SW480 (cell line): ENCODE results near the gene SYT2.

Experiments used
- DNase-seq: peaks from one replicate; pipeline ENCODE4 v3.0.0-alpha.2; 2016; ENCODE audit warnings: low spot score

SYT2 gene

DNA sequence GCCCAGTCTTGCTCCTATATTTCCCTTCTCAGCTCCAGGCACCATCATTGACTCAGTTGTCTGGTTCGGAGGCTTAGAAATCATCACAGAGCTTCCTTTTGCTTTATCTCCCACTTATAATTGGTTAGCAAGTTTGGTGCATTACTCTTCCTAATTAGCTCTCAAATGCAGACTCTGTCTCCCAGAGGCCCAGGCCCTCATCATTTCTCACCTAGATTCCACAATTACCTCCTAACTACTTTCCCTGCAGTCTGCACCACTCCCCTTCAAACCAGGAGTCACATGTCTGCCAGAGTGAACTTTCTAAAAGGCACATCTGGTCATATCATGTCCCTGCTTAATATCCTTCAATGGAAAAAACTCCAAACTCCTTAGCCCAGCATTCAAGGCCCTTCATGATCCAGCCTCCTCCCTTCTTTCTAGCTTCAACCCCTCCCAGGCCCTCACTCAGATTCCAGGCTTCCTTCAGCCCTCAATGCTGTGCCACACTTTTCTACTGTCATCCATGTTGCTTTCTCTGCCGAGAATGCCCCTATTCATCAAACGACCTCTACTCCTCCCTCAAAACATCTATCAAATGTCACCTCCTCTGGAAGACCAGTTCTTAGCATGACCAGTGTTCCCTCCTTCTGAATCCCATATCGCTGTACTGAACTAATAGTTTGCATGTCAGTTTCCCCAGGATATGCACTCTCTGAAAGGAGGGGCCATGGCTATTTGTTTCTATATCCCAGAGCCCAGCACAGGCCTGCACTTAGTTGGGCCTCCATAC lies 30.7 kb downstream of the SYT2 start:
- DNase-seq = no peak

GRCh38 chr1:202677433-202677832 lies 32.8 kb downstream of the SYT2 start:
- no peak for DNase-seq

DNA sequence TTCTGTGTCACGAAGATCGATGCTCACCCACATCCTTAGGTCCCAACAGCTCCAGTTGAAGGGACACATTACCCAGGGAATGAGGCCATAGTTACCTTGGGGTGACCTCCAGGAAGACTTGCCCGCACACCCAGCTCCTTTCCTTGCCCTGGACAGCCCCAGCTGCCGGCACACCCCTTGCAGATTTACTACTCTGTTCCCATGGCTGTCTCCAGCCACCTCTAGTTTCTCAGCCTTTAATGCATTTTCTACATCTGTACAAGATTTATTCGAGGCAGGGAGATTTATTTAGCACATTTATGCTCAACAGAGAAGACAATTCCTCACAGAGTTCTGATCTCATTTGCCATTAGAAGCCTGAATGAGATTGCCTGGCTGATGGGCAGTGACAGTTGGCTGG lies 36.7 kb downstream of the SYT2 start:
- DNase-seq = no peak

DNA sequence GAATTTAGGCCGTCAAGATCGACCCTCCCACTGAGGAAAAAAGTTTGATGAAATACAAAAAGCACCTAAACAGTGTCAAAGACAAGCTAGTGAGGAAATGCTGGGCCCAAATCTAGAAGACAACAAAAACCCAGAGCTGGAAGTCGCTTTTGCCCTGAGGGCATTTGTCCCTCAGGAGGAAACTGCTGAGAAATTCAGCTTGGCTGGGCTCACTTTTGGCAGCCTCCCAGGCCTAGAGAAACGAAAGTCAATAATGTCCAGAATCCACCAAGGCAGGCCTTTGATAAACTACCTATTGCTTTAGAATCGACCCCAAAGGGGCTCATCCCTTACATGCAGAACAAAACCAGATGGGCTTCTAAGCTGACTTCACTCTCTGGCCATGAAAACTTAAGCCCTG lies 38.9 kb downstream of the SYT2 start:
- DNase-seq = no peak

DNA sequence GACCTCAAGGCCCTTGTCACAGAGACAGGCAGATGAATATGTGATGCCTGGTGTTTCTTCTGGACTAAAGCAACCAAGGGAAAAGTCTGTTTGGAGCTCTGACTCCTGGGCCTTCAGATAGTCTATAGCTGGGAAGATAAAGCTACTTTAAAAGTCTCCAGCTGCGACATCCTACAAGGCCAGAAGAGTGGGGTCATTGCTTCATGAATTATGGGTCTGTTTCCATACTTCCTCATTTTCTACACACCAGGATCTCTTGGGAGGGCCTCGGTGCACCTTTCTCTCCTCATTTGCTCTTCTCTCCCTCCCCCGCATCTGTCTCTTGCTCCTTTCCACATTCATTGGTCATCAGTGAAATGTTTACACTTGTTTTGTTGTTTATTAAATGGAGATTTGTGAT lies 44.8 kb downstream of the SYT2 start:
- no peak for DNase-seq

- DNase-seq = no peak
These were observed 46.2 kb downstream of the SYT2 start for GRCh38 chr1:202664083-202664482.

- no peak for DNase-seq
These were observed 47.1 kb downstream of the SYT2 start for GRCh38 chr1:202663131-202663530.

DNA sequence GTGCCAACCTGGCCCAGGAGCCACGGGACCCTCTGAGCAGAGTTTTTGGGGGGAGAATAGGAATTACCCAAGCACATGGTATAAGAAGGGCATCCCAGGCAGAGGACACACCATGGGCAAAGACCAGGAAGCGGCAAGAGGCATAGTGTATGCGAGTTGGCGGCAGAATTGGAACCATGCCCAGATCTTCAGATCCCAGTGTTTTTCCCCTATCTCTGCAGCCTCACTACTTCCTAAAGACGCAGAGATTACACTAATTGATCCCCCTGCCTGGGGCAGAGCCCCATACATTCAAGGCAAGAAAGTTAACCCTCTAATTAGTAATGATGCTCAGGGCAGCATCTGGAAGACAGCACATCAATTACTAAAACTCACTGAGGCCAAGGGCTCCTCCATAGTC lies 48.2 kb downstream of the SYT2 start:
- DNase-seq = no peak

- DNase-seq = no peak
These were observed 49.0 kb downstream of the SYT2 start for GRCh38 chr1:202661136-202661845.

- no peak for DNase-seq
These were observed 50.3 kb downstream of the SYT2 start for GRCh38 chr1:202659974-202660373.

GRCh38 chr1:202659541-202659940 lies 50.7 kb downstream of the SYT2 start:
- DNase-seq = no peak

DNA sequence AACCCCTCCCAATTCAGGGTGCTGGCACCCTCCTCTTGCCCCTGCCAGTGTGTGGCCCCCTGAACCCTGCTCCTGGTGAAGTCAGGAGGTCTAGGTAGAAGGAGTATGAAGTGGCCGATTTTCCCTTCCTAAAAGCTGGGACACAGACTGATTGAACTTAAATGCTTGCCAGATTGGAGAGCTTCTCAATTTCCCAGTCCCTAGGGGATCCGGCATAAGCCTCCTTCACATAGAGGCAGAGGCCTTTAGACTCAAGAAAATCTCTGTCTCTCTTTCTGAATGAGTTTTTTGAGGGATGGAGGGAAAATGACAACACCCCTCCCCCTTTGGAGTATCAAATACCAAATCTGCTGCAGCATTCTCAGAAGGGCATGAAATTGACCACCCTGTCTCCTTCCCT lies 51.5 kb downstream of the SYT2 start:
- DNase-seq = no peak

DNA sequence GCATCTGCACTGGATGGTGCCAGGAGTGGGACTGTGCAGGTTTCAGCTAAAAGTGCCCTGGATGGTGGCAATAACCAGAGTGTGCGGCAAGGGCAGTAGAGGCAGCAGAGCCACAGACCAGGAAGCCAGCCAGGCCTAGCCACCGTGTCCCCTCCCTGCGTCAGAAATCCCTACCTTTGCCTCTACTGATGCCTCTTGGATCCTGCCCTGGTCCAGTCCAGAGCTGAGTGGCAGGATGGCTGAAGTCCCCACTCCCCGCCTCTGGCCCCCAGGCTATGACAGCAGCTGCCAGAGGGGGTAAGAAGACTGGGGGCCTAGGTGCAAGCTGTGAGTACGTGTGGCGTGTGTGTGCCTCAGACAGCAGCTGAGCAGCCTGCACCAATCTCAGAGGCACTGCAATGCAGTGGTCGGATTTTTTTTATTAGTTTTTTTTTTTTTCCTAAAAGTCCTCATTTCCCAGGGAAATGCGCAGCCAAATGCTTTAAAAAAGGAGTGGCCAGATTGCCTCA lies 51.9 kb downstream of the SYT2 start:
- no peak for DNase-seq

DNA sequence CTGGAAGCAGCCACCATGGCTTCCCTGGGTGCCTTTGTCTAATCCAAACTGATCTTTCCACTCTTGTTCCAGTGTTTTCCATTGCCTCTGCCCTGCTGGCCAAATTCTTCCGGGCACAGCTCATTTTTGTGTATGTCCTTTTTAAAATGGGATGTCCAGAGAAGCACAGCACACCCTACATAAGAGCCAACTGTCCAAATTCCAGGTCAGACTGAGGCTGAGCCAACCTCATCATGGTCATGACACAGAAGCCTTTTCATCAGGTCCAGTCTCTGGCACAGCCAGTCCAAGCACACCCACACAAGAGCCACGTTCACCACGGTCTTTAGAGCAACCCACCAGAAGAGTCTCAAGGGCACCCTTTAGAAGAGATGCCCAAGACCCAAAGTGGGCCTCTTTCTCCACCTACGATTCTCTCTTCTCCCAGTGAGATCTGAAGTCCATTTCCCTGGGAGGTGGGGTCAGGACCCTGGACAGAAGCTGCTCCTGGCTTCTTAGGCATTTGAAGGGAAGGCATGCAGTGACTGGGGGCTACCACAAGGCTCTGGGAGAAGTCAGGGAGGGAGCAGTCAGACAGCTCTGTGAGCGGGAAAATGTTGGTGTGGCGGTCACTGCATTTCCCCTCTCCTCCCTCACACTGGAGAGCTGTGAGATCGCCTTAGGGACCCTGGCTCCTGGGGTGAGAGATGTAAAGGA lies 53.2 kb downstream of the SYT2 start:
- no peak for DNase-seq

- DNase-seq = no peak
These were observed 54.2 kb downstream of the SYT2 start for GRCh38 chr1:202656057-202656456.

DNA sequence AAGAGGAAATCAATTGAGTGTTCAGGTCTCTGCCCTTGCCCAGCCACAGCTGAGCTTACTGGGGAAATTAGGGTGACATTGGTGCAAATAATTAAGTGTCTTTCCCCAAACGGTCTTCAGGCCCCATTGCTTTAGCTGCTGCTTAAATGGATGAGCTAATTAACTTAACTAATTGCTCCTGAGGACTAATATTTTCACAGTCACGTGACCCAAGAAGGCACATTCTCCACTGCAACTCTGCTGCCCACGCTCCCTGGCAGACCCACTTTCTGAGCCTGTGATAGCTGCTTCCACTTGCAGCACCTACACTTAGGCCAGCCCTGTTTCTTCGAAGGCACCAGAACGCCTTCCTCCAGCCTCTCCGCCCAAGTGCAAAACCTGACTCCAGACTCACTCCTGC lies 56.2 kb downstream of the SYT2 start:
- no peak for DNase-seq

DNA sequence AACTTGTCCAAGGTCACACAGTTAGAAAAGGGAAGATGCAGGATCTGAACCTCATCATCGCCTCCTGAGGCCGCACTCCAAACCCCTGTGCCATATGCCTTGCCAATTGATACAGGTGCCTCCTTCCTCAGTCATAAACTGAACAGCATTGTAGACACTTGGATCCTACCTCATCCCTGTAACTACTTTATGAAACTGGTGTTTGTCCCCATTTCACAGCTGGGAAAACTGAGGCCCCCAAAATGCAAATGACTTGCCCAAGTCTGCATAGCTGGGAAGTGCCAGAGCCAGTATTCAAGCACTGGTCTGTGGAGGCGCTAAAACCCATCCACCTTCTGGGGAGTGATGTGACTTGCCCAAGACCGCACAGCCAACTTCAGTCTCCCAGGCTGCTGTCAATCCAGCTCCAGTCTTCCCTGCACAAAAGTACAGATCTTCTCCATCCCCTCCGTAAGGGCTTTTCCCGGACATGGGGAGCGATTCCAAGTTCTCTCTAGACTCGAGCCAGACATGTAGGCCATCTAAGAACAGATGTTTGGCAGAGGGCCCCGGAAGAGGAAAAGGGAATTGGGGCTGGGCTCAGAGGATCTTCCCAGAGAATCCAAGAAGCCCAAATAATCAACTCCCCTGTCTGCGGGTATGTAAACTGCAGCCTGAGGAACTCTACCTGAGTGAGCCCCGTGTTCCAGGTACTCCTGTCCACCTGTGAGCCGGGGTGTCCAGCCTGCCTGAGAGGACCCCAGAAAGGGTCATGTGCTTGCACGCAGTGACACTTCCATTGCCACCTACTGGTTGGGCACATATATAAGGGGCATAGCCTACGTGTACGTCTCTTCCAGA lies 60.5 kb downstream of the SYT2 start:
- DNase-seq = no peak

GRCh38 chr1:202648605-202649226 lies 61.5 kb downstream of the SYT2 start:
- no peak for DNase-seq

DNA sequence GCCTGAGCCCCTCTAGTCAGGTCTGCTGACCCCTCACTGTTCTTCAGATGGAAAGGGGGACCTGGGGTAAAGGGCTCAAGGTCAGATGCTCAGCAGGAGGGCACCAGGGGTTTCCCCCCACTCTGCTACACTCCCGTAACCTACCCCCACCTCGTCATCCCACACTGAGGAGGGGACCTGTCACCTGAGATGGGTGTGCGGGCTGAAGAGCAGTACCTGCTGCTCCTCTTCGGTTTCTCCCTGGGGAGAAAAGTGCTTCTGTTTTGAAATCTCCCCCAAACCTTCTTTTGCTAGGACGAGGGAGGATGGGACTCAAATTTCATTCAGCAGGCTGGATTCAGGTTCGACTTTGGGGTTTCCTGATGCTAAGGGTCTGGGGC lies 65.2 kb downstream of the SYT2 start:
- DNase-seq = no peak

DNA sequence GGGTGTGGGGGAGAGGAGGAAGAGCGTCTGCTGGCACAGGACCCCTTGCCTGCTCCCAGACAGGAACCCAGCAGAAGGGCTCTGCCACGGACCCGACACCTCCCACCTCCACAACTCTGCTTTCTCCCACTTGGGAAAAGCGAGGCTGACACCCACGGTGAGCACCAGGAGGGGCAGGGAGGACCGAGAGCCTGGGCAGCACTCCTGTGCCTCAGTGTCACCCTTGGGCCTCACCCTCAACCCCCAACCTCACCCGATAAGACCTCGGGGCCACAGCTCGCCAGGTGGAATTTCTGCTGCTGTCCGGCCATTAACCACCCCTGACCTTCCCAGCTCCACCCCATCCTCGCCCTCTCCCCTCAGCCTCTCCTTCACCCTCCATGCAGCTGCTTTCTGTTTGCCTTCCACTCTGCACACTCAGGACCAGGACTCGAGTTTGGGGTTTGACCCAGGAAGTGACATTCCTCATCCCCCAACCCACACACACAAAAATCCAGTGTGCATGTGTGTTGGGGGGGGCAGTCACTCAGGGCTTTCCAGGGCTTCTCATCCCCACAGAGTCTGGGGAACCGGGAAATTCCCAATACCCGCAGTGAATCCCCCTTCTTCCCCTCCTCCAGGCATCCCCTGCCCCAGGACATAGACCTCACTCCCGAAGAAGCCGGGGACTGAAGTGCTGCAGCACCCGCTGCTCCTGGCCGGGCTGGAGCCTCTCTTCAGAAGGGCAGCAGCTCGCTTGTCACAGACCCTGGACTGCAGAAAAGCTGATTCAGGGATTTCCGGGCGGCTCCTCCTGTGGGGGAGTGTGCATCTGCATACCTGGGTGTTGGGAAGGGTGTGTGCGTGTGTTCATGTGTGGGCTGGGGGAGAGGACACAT lies 65.8 kb downstream of the SYT2 start:
- DNase-seq = no peak
